Testis (tissue), 3 donors: ENCODE data around the gene KCNA2. TPM values are rescaled to one million over a fixed set of nuclear protein-coding genes. Genes with fewer than 3 reads are reported as not detected.

ENCODE experiments used
- DNase-seq: peaks from one replicate; pipeline ENCODE4 v3.0.0-alpha.2; 2019
- H3K27ac ChIP-seq, 2 donors: fragments of 200-600 bp; sonication (generic); one replicate each; pipeline ENCODE4 v1.5.1; 2019
- H3K27me3 ChIP-seq: fragments of 200-600 bp; sonication (generic); one replicate; pipeline ENCODE4 v1.5.1; 2019
- H3K36me3 ChIP-seq: fragments of 200-600 bp; sonication (generic); one replicate; pipeline ENCODE4 v1.5.1; 2017; ENCODE audit warnings: low read depth; ENCODE audit errors: missing control alignments
- H3K4me1 ChIP-seq: fragments of 200-600 bp; sonication (generic); one replicate; pipeline ENCODE4 v1.5.1; 2019
- H3K4me3 ChIP-seq, 2 donors: fragments of 200-600 bp; sonication (generic); one replicate each; pipeline ENCODE4 v1.5.1; 2017 to 2019
- H3K9me3 ChIP-seq: fragments of 200-600 bp; sonication (generic); one replicate; pipeline ENCODE4 v1.5.1; 2017
- CTCF ChIP-seq, 3 experiments: fragments of 450-650 bp in 2 of 3; fragments of 200-600 bp in 1 of 3; sonication (generic) in 1 of 3; IDR thresholded peaks; one replicate each; pipeline ENCODE4 v1.5.1; 2016 to 2019; ENCODE audit warnings: antibody characterized with exemption in 3 of 3, mild to moderate bottlenecking in 2 of 3, moderate library complexity in 1 of 3
- POLR2A ChIP-seq: fragments of 450-650 bp; IDR thresholded peaks from one replicate; pipeline ENCODE4 v1.6.1; 2017; ENCODE audit warnings: antibody characterized with exemption, mild to moderate bottlenecking, moderate library complexity
- WGBS, 2 donors: methylation state at CpG; one replicate each; pipeline ENCODE4 v1.1.5; 2018; 5-methylcytosine and 5-hydroxymethylcytosine counted together
- intact Hi-C: fragments of 100-400 bp; cut with DNase I; formaldehyde crosslinking; loops from one replicate; pipeline ENCODE4 v1.15.1; 2023; ENCODE audit warnings: low total_unique reads
- polyA plus RNA-seq: library from polyadenylated mRNA; stranded (reverse); fragments of 350-450 nt; fragmentation: Illumina TruSeq; extraction: RNeasy Lipid Tissue Mini Kit (QIAGEN cat#74804); gene quantifications from one replicate; pipeline ENCODE4 v1.2.3, GENCODE V29; 2014; ENCODE audit warnings: low read depth, low replicate concordance; ENCODE audit not compliant: insufficient read depth
- total RNA-seq, 2 donors: library from RNA; depleted of rRNA; stranded (reverse); fragments of >200 nt; gene quantifications; one replicate each; pipeline ENCODE4 v1.2.3, GENCODE V29; 2016

Gene KCNA2
- total and polyA plus RNA-seq, 3 donors from 2014 or later = 3.7 to 6.1 (median 6.1) TPM

- Histone ChIP-seq H3K4me1 (no peaks in the 10 kb centered on the region), H3K9me3 (no peaks in the 10 kb centered on the region), H3K36me3 (no peaks in the 10 kb centered on the region), H3K27me3 (no peaks in the 10 kb centered on the region), H3K27ac (no peak overlapping the region), H3K4me3 (no peak overlapping the region)
- 85 to 93% methylated on average over 4 of the region's 4 CpGs for WGBS, 2 donors
- TF ChIP-seq CTCF (IDR thresholded peaks at IDR 0.05) (no peak), POLR2A (no peak)
- no peak for DNase-seq
- intact Hi-C loops = no loop called here
Measured at GRCh38 chr1:110563089-110563488, 43.1 kb downstream of the KCNA2 start.

- no peaks in the 10 kb centered on the region for H3K36me3 ChIP-seq
Measured at GRCh38 chr1:110561596-110561995, 44.6 kb downstream of the KCNA2 start.

DNA sequence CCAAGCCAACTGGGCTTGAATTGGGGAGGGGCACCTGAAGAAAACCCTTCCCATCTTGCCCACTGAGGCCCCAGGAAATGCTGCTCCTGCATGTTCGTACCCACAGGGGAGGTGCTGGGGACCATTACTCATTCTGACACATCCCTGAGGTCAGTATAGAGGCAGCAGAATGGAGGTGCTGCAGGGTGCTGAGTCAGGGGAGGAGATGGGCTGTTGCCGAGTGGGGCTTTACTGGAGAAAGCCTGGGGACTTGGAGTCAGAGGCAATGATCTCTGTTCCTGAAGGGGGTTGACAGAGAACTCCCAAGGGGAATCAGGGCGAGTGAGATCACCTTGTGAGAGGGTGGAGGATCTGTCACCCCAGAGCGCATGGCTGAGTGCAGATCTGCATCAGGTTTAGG, 47.0 kb downstream of the KCNA2 start:
- no peak overlapping the region for H3K27ac ChIP-seq
- DNase-seq = no peak
- H3K27me3 ChIP-seq = no peaks in the 10 kb centered on the region
- intact Hi-C loops = no loop called here
- H3K9me3 ChIP-seq = no peaks in the 10 kb centered on the region
- H3K4me3 ChIP-seq = no peak overlapping the region
- WGBS, 2 donors = 76% methylated on average over 4 of the region's 4 CpGs
- no peak for TF ChIP-seq POLR2A
- no peak for TF ChIP-seq CTCF (IDR thresholded peaks at IDR 0.05)
- H3K36me3 ChIP-seq = no peaks in the 10 kb centered on the region
- H3K4me1 ChIP-seq = peaks cover 15% of the 10 kb centered on the region

More at GRCh38 chr1:110561596-110561995, 44.6 kb downstream of the KCNA2 start:
- Histone ChIP-seq H3K9me3 (no peaks in the 10 kb centered on the region), H3K4me1 (no peaks in the 10 kb centered on the region), H3K27me3 (no peaks in the 10 kb centered on the region), H3K27ac (no peak overlapping the region), H3K4me3 (no peak overlapping the region)
- no peak for DNase-seq
- TF ChIP-seq CTCF (IDR thresholded peaks at IDR 0.05) (no peak), POLR2A (no peak)
- intact Hi-C loops = no loop called here
- 80% methylated on average over 7 of the region's 7 CpGs; no CpG with 5 or more reads in 1 of the 2 donors for WGBS, 2 donors

GRCh38 chr1:110557481-110557880, 48.7 kb downstream of the KCNA2 start:
- no peaks in the 10 kb centered on the region for H3K9me3 ChIP-seq
- H3K4me3 ChIP-seq = no peak overlapping the region
- no peak overlapping the region for H3K27ac ChIP-seq
- H3K36me3 ChIP-seq = no peaks in the 10 kb centered on the region
- TF ChIP-seq POLR2A (no peak), CTCF (IDR thresholded peaks at IDR 0.05) (no peak)
- H3K27me3 ChIP-seq = no peaks in the 10 kb centered on the region
- H3K4me1 ChIP-seq = peaks cover 15% of the 10 kb centered on the region
- 74 to 91% methylated on average over 3 of the region's 3 CpGs for WGBS, 2 donors
- intact Hi-C loops = no loop called here
- no peak for DNase-seq

DNA sequence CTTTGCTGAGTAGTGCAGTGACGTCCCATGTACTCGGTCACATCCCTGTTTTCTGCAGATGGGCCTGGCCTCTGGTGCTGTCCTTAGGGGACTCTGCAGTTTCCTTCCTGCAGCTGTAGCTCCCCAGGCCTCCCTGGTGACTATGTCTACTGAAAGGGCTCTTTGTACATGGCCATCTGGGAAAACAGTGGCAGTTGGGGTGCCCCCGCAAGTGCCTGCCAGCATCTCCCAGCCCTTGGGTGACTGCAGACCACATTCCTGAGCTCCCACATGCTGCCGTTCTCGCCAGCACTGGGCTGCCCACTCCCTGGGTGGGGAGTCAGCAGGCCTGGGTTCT, 49.7 kb downstream of the KCNA2 start:
- Histone ChIP-seq H3K36me3 (no peaks in the 10 kb centered on the region), H3K27ac (no peak overlapping the region), H3K27me3 (no peaks in the 10 kb centered on the region), H3K9me3 (no peaks in the 10 kb centered on the region), H3K4me3 (no peak overlapping the region), H3K4me1 (peaks cover 15% of the 10 kb centered on the region)
- no peak for TF ChIP-seq CTCF (IDR thresholded peaks at IDR 0.05)
- intact Hi-C loops = no loop called here
- DNase-seq = peak; percentile 46
- WGBS, 2 donors = 37 to 56% methylated on average over 2 to 5 of the region's 5 CpGs
